ENCODE data around the gene PBX3.

- TF ChIP-seq CTCF (IDR thresholded peaks at IDR 0.05) (no peak), POLR2A (IDR thresholded peaks at IDR 0.05) (no peak)
Observed at GRCh38 chr9:125963932-125964331, 216.8 kb downstream of the PBX3 start.

Measured in lower leg skin (tissue), 3 donors.